Myometrial cell (primary cell): ENCODE data around the gene GNG10. TPM values are rescaled to one million over a fixed set of nuclear protein-coding genes. Genes with fewer than 3 reads are reported as not detected.

Experiments used
- total RNA-seq: library from RNA; depleted of rRNA; stranded (reverse); fragments of >200 nt; gene quantifications from 2 replicates; pipeline ENCODE4 v1.2.3, GENCODE V29; 2015

The GNG10 gene
- total RNA-seq = 115 and 125 TPM in 2 replicates

DNA sequence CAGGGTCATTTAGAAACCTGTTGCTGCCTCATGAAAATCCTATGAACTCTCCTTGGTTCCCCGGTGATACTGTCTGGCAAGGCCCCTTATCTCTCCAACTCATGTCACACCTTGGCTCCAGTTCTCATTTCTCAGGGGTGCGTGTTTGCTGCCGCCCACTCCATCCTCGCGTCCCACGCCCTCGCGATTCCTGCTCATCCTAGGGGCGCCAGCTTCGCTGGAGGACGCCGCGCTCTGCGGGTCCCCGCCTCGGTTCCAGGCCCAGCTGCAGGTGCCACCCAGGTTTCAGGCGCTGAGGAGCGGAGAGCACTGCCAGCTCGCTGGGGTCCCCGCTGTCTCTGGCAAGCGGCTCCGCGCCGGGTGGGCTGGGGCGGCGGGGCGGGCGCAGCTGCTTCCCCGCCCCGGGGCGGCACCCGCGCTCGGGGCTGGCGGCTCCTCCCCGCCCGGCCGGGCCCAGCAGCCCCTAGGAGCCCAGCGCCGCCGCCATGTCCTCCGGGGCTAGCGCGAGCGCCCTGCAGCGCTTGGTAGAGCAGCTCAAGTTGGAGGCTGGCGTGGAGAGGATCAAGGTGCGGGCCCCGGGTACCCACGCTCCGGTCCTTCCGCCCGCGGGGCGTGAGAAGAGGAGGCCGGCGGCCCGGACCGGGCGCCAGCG, at the start of gene GNG10:
GNG10 (plus strand) TSS at position 456 of the 652 bp plus-strand sequence; CDS start at position 486, 30 bp downstream.

DNA sequence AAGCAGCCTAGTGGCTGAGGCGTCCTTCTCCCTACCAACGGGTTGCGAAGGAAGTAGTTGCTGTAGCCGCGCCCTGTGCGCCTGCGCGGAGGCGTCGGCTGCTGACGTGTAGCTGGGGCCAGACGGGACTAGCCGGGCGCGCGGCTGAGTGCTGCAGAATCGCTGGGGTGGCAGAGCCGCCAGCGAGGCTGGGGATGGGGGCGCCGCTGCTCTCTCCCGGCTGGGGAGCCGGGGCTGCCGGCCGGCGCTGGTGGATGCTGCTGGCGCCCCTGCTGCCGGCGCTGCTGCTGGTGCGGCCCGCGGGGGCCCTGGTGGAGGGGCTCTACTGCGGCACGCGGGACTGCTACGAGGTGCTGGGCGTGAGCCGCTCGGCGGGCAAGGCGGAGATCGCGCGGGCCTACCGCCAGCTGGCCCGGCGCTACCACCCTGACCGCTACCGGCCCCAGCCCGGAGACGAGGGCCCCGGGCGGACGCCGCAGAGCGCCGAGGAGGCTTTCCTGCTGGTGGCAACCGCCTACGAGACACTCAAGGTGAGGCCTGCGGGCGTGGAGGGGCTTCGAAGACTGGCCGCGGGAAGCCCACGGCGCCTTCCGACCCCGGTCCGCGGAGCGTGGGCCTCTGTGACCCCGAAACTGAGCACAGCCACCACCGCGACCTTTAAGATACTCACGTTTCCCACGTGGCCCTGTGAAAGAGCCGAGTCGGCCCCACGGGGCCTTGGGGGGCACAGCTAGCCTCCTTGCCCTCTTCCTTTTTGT, 30.0 kb upstream of the GNG10 start, which contains the start of gene DNAJC25:
DNAJC25 (plus strand) TSS at position 121 of the 758 bp plus-strand sequence; CDS start at position 195, 74 bp downstream.

Other genes starting within 250 kb of the GNG10 start
- gene ECPAS, start 177.2 kb upstream of the GNG10 start, total RNA-seq = 57.1 and 57.7 TPM in 2 replicates
- gene ZNF483, start 136.4 kb upstream of the GNG10 start, total RNA-seq = 1.4 TPM in 1 of 2 replicates, not detected in the other
- gene PTGR1, start 62.0 kb upstream of the GNG10 start, total RNA-seq = 106 and 114 TPM in 2 replicates
- gene DNAJC25, start 30.3 kb upstream of the GNG10 start, total RNA-seq = 8.9 and 9.7 TPM in 2 replicates
- under 0.01 TPM in 2 replicates for gene SHOC1, start 133.3 kb downstream of the GNG10 start, total RNA-seq
- gene UGCG, start 235.2 kb downstream of the GNG10 start, total RNA-seq = 105 and 118 TPM in 2 replicates